Activated T-cell treated with anti-CD3 and anti-CD28 coated beads, Interleukin-2, amount 50 U/mL, for 4 hours (primary cell): ENCODE data around the gene EBP. TPM values are rescaled to one million over a fixed set of nuclear protein-coding genes. Genes with fewer than 3 reads are reported as not detected.
A peak's percentile ranks its signal among the peaks of the same experiment; 100 is the strongest.

Experiments
- ATAC-seq, 2 donors: fragments of 200-7000 bp; cut with Tn5 transposase; one replicate each; pipeline ENCODE4 v1.10.0; 2021
- DNase-seq: peaks from one replicate; pipeline ENCODE4 v3.0.0-alpha.2; 2020
- H3K27me3 Mint-ChIP-seq: one replicate; pipeline ENCODE4 v1.8.0; 2021; ENCODE audit warnings: low read depth, mixed read lengths
- H3K36me3 Mint-ChIP-seq: one replicate; pipeline ENCODE4 v1.8.0; 2022; ENCODE audit warnings: mixed read lengths; ENCODE audit not compliant: insufficient read depth
- H3K4me1 Mint-ChIP-seq: one replicate; pipeline ENCODE4 v1.8.0; 2021; ENCODE audit warnings: low read depth, mixed read lengths
- H3K4me3 Mint-ChIP-seq: one replicate; pipeline ENCODE4 v1.8.0; 2021; ENCODE audit warnings: mild to moderate bottlenecking, moderate library complexity, mixed read lengths
- H3K9me3 Mint-ChIP-seq: one replicate; pipeline ENCODE4 v1.8.0; 2021; ENCODE audit warnings: mixed read lengths
- total RNA-seq, 3 donors: library from RNA; stranded (reverse); gene quantifications; one replicate each; pipeline ENCODE4 v1.2.1, GENCODE V29; 2021

Gene EBP
- total RNA-seq: 100 to 1,000 TPM in 2 of 3 donors, 10 to 100 TPM in 1; 87.0 to 113 (median 106) TPM

DNA sequence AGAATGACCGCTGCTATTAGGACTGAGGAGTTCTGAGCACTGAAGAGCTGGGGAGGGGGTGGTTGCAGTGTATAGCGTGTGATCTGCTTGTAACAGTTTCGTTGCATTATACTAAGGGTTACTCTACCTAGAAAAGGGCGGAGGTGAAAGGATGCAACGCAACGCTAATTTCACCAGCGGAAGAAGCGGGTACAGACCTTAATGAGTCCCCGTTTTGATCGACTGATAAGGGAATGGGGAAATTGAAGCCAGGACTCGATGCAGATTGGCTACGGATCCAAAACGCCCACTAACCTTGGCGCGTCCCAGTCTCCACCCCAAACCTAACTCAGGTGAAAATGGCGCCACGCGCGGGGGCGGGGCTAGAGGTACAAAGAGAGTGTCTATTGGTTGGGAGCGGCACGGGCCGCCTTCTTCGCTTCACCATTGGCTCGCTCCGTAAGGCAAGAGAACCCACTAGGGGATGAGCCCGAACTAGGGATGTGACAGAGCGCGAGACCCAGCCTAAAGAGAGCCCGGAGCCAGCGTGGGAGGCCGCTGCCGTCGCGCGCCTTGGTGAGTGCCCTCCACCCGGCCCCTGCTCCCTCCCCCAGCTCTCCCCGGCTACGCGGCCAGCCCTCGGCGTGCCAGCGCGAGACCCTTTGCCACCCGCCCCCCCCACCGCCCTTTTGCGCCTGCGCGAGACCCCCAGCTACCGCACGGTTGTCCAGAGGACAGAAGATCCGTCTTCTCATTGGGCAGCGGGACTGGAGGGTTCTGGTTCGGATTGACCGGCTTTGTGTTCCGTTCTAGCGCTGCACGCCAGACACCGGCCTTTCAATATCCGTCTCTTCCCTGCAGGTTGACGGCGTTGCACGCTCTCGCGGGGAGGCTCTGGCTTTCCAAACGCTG lies at the start of gene EBP:
Gene EBP (plus strand): TSS at position 456 of the 891 bp plus-strand sequence. CDS start 1,964 bp downstream, outside the sequence.
- Mint-ChIP-seq H3K4me1 (peaks cover 33% of the 10 kb centered on the region), H3K9me3 (no peaks in the 10 kb centered on the region), H3K36me3 (peaks cover 2% of the 10 kb centered on the region), H3K4me3 (peak within 1 kb of the TSS; percentile 89), H3K27me3 (no peaks in the 10 kb centered on the region)
- peak; percentile 90 for DNase-seq
- peak; percentile 97 to 98 for ATAC-seq

DNA sequence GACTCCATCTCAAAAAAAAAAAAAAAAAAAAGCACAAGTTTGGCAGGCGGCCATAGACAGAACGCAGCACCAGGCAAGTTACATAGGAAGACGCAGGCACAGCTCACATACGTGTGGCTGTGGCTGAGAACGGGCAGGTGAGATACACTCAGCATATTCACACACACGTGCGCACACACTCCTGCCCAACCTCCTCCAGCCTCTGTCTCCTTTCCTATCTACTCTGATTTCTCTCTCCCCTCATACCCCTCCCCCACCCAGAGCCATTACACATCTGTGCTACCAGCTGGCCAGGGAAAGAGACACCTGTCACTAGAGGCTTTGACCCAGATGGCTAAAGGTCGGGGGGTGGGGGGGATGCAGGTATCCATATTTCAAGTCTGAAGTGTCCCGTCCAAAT lies 49.4 kb upstream of the EBP start:
- no peaks in the 10 kb centered on the region for H3K9me3 Mint-ChIP-seq
- no peak for DNase-seq
- no peaks in the 10 kb centered on the region for H3K27me3 Mint-ChIP-seq
- ATAC-seq: no peak
- peaks cover 6% of the 10 kb centered on the region for H3K36me3 Mint-ChIP-seq
- H3K4me1 Mint-ChIP-seq: peaks cover 15% of the 10 kb centered on the region
- H3K4me3 Mint-ChIP-seq: no peak overlapping the region

DNA sequence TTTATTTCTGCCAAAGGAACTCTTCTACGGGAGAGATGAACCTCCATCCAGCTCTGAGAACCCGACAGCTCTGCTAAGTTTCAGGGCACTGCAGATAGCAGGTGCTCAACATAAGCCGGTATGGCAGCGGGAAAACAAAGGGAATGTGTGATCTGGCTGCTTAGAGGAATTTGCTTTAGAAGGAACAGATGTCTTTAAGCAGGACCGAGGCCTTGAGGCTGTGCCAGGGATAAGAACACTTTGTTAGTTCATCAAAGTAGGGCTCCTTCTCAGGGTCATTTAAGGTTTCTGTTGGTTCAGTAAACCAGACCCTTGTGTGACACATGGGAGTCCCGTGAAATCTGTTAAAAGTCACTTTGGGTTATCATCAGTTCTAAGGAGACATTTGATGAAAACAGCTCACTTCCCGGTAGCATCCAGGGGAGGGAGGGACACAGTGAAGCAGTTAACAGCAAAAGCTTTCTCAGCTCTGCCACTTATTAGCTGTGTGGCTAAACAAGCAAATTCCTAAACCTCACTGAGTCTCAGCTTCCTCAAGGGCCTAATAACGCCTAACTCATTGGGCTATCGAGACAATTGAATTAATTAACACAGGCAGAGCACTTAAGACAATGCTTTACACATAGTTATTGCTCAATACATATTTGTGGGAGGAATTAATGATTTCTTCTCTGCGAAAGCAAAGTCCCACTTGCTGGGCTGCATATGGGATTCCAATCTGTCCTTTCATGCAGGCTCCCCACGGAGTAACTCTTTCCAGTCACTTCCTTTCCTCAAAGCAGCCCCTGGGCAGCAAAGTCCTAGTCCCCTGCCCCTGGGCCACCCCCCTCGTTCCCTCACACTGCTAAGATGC lies 48.5 kb upstream of the EBP start:
- no peak for DNase-seq
- Mint-ChIP-seq H3K9me3 (no peaks in the 10 kb centered on the region), H3K36me3 (peaks cover 2% of the 10 kb centered on the region), H3K4me3 (no peak overlapping the region), H3K4me1 (peaks cover 23% of the 10 kb centered on the region), H3K27me3 (no peaks in the 10 kb centered on the region)
- ATAC-seq: no peak

DNA sequence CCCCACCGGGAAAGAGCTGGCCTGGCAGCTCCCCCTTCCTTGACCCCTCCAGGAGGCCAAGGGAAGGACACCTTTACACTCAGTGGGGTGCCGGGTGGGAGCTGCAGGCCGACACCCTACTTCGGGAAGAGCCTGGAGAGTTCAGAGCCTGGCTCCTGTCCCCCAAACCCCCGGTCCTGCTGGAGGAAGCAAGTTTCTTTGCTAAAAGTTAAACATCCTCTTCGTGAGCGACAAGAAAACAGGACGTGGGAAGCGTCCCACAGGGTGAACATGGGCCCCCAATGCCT lies 48.0 kb upstream of the EBP start:
- no peaks in the 10 kb centered on the region for H3K9me3 Mint-ChIP-seq
- H3K27me3 Mint-ChIP-seq: no peaks in the 10 kb centered on the region
- ATAC-seq (no peak), DNase-seq (no peak)
- H3K36me3 Mint-ChIP-seq: peaks cover 2% of the 10 kb centered on the region
- H3K4me3 Mint-ChIP-seq: no peak overlapping the region
- peaks cover 27% of the 10 kb centered on the region for H3K4me1 Mint-ChIP-seq

DNA sequence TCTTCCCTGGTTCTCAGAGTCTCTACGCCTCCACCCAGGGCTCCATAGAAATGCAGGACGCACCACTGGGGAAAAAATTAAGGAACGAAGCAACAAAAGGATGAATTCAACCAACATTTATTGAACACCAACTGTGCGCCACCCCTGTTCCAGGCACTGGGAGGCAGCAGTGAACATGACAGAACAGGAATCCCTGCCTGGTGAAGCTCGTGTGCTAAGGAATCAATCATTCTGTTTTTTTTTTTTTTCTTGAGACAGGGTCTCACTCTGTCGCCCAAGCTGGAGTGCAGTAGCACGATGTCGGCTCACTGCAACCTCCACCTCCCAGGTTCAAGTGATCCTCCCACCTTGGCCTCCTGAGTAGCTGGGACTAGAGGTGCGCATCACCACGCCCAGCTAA lies 47.5 kb upstream of the EBP start:
- Mint-ChIP-seq H3K4me3 (no peak overlapping the region), H3K4me1 (peaks cover 28% of the 10 kb centered on the region), H3K9me3 (no peaks in the 10 kb centered on the region), H3K27me3 (no peaks in the 10 kb centered on the region), H3K36me3 (peaks cover 3% of the 10 kb centered on the region)
- DNase-seq (no peak), ATAC-seq (no peak)

DNA sequence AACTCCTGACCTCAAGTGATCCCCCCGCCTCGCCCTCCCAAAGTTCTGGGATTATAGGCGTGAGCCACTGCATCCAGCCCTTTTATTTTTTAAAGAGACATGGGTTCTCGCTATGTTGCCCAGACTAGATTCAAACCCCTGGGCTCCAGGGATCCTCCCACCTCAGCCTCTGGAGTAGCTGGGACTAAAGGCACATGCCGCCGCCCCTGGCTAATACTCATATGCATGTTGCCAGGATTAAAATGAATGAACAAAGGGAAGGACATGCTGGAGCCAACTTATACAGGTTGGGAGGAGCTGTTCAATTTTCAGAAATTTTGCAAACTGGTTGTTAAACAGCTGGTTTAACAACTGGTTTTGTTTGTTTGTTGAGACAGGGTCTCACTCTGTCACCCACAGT lies 47.0 kb upstream of the EBP start:
- no peak for DNase-seq
- Mint-ChIP-seq H3K27me3 (no peaks in the 10 kb centered on the region), H3K36me3 (peaks cover 5% of the 10 kb centered on the region), H3K4me1 (peaks cover 27% of the 10 kb centered on the region), H3K9me3 (no peaks in the 10 kb centered on the region), H3K4me3 (peak overlapping the region; percentile 96)
- ATAC-seq: no peak

DNA sequence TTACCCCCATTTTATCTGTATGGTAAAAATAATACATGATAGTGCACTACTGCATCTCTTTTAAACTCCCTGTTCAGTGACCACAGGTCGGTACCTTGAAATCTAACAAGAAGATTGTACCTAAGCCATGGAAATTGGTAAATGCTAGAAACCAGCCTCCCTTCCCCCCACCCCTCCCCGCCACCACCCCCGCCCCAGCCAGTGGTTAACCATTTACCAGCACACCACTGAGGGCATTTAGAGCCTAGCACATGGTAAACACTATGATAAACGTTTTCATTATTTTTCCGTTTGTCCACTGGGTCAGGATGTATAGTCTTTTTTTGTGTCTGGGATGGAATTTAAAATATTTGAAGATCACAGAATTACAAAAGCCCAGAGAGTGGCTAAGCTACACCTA lies 46.3 kb upstream of the EBP start:
- peak overlapping the region; percentile 96 for H3K4me3 Mint-ChIP-seq
- H3K9me3 Mint-ChIP-seq: no peaks in the 10 kb centered on the region
- H3K27me3 Mint-ChIP-seq: no peaks in the 10 kb centered on the region
- DNase-seq: no peak
- H3K4me1 Mint-ChIP-seq: peaks cover 26% of the 10 kb centered on the region
- peaks cover 6% of the 10 kb centered on the region for H3K36me3 Mint-ChIP-seq
- no peak for ATAC-seq

DNA sequence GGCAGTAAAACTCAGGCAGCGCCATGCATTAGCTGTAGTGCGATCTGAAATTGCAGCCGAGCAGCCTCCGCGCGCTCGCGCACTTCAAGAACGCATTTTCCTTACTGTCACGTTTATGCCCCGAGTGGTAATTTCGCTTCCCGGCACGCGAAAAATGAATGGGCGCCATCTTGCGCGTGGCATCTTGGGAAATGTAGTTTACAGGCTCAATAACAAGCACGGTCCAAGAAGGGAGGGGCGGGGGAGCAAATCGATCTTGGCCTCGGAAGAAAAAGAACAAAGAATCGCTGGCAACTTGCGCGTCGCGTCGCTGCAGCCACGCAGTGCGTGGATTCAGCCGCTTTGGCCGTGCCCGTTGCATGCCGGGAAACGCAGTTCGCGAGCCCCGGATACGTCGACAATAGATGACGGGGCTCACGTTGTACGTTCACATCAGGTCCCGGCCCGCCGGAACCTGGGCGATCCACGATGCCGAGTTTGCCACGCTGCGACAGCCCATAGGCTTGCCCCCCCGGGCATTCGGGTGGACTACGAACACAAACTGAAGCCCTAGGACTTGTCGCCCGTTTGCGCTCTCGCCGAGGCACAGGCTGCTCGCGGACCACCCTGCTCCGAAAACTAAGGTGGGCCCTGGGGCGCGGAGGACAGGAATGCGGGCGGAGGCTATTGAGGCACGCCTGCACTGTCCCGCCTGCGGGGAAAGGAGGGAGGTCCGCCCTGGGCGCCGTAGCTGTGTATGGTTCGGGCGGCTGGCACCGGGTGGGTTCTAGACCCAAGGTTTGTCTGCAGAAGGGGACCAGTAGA lies 45.6 kb upstream of the EBP start, which contains the start of gene FTSJ1:
Gene FTSJ1 (plus strand): TSS at position 426 of the 804 bp plus-strand sequence. CDS start 1,849 bp downstream, outside the sequence.
- DNase-seq: peak; percentile 81
- H3K27me3 Mint-ChIP-seq: no peaks in the 10 kb centered on the region
- H3K4me1 Mint-ChIP-seq: peaks cover 31% of the 10 kb centered on the region
- peak within 1 kb of the TSS; percentile 96 for H3K4me3 Mint-ChIP-seq
- no peaks in the 10 kb centered on the region for H3K9me3 Mint-ChIP-seq
- peak; percentile 93 to 95 for ATAC-seq
- peaks cover 10% of the 10 kb centered on the region for H3K36me3 Mint-ChIP-seq

DNA sequence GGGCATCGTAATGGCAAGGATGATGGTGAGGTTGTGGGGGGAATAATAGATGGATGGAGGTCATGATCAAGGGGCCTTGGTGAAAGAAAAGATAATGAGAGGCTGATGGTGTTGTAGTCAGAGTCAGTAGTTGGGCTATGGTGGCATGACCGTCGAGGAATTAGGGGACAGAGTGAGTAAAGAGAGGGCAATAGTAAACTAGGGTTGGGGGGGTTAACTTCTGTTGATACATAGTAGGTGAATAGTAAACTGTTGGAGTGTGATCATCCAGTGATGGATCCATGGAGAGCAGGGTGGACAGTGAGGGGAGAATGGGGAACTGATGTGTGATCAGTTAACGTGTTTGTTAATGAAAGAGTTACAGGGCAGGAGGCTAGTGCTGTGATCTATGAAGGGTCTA lies 44.7 kb upstream of the EBP start:
- Mint-ChIP-seq H3K4me1 (peaks cover 31% of the 10 kb centered on the region), H3K4me3 (peak overlapping the region; percentile 96), H3K9me3 (no peaks in the 10 kb centered on the region), H3K36me3 (peaks cover 10% of the 10 kb centered on the region), H3K27me3 (no peaks in the 10 kb centered on the region)
- DNase-seq (no peak), ATAC-seq (no peak)

DNA sequence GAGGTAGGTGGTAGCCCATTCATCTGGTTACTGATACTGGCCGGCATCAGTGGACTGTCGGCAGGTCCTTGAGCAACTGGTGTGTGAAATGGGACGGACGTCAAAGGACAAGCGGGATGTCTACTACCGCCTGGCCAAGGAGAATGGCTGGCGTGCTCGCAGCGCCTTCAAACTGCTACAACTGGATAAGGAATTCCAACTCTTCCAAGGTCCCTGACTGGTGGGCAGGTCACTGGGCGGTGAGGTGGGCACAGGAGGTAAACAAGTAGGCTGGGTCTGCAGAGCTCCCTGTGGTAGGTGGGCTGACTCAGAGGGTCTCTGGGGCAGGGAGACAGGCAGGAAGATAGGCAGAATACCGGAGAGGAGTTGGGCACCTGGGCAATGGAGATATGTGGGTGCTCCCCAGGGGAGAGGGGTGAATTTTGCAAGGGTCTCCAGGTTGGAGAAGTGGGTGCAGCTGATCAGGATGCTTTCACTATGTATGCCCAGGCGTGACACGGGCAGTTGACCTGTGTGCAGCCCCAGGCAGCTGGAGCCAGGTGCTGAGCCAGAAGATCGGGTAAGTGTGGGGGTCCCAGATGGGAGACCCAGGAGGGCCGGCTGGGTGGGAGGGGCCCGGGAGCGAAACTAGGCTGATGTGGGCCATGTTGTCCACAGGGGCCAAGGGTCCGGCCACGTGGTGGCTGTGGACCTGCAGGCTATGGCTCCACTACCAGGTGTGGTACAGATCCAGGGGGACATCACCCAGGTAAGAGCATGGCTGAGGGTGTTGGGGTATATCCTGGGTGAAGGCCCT lies 43.5 kb upstream of the EBP start:
- peaks cover 31% of the 10 kb centered on the region for H3K4me1 Mint-ChIP-seq
- H3K9me3 Mint-ChIP-seq: no peaks in the 10 kb centered on the region
- DNase-seq (no peak), ATAC-seq (no peak)
- H3K4me3 Mint-ChIP-seq: peak overlapping the region; percentile 96
- H3K36me3 Mint-ChIP-seq: peaks cover 10% of the 10 kb centered on the region
- H3K27me3 Mint-ChIP-seq: no peaks in the 10 kb centered on the region

DNA sequence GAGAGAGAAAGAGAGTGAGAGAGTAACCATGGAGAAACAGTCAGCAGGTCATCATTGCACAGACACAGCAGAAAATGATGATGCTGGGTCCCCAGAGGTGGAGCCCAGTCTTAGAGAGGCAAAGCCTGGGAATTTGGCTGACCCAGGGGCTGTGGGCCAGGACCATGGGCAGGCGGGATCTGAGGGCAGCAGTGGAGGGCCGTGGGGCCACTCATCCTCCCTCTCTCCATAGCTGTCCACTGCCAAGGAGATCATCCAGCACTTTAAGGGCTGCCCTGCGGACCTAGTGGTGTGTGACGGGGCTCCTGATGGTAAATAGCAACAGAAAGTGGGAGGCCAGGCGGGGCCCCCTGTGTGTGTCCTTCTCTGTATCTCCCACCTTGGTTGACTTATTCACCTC lies 42.8 kb upstream of the EBP start:
- H3K36me3 Mint-ChIP-seq: peaks cover 10% of the 10 kb centered on the region
- DNase-seq (no peak), ATAC-seq (no peak)
- H3K4me3 Mint-ChIP-seq: peak overlapping the region; percentile 13
- no peaks in the 10 kb centered on the region for H3K27me3 Mint-ChIP-seq
- H3K4me1 Mint-ChIP-seq: peaks cover 31% of the 10 kb centered on the region
- H3K9me3 Mint-ChIP-seq: no peaks in the 10 kb centered on the region

DNA sequence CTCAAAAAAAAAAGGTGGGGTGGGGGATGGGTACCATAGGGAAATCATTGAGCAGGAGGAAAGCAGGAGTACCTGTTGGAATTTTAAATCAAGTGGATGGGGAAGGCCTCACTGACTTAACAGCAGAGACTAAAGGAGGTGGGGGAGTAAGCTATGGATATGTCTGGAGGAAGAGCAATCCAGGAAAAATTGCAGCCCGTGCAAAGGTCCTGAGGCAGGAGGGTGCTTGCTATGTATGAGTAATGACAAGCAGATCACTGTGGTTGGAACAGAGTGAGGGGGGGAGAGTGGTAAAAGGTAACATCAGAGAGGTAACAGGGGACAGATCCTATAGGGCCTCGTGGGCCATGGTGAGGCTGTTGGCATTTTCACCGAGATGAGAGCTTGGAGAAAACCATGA lies 41.5 kb upstream of the EBP start:
- Mint-ChIP-seq H3K9me3 (no peaks in the 10 kb centered on the region), H3K4me3 (no peak overlapping the region), H3K4me1 (peaks cover 28% of the 10 kb centered on the region), H3K36me3 (peaks cover 10% of the 10 kb centered on the region), H3K27me3 (no peaks in the 10 kb centered on the region)
- ATAC-seq (no peak), DNase-seq (no peak)

DNA sequence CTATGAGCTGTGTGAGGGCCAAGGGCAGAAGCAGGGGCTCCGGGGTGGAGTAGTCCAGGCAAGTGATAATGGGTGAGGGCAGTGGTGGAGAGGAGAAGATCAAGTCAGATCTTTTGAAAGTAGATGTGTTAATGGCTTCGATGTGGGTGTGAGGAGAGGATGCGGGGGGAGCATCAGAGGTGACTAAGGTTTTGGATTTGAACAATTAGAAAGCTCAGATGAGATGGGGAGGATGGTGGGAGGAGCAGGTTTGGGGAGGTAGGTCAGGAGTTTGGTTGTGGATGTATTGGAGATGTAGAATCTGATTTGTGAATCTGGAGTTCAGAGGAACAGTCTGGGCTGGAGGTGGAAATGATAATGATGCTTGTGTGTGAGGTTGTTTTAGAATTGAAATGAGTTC lies 41.0 kb upstream of the EBP start:
- peaks cover 10% of the 10 kb centered on the region for H3K36me3 Mint-ChIP-seq
- no peaks in the 10 kb centered on the region for H3K27me3 Mint-ChIP-seq
- H3K9me3 Mint-ChIP-seq: no peaks in the 10 kb centered on the region
- ATAC-seq: no peak
- peaks cover 27% of the 10 kb centered on the region for H3K4me1 Mint-ChIP-seq
- DNase-seq: no peak
- no peak overlapping the region for H3K4me3 Mint-ChIP-seq
